GM19240 (cell line): ENCODE data around the gene AUH.
"Not testable (repeated sequence)": the region's sequence is repeated elsewhere in the genome, so short reads cannot be mapped to it uniquely, and the experiment has no call there.

Experiments used
- DNase-seq: peaks from one replicate; pipeline ENCODE4 v3.0.0; 2011; ENCODE audit warnings: low spot score; ENCODE audit not compliant: insufficient read length

AUH gene

GRCh38 chr9:91378695-91379127 lies 17.0 kb upstream of the AUH start:
- no peak for DNase-seq

GRCh38 chr9:91378054-91378453 lies 16.3 kb upstream of the AUH start:
- not testable (repeated sequence) for DNase-seq

- no peak for DNase-seq
Observed at GRCh38 chr9:91376239-91376638, 14.5 kb upstream of the AUH start.

GRCh38 chr9:91374939-91375338 lies 13.2 kb upstream of the AUH start:
- DNase-seq, result no peak

- DNase-seq, result no peak
Observed at GRCh38 chr9:91371894-91372293, 10.2 kb upstream of the AUH start.

GRCh38 chr9:91370006-91370405 lies 8.3 kb upstream of the AUH start:
- DNase-seq, result not testable (repeated sequence)

GRCh38 chr9:91364702-91365101 lies 3.0 kb upstream of the AUH start:
- no peak for DNase-seq

GRCh38 chr9:91364005-91364404 lies 2.3 kb upstream of the AUH start:
- no peak for DNase-seq

- no peak for DNase-seq
Observed at GRCh38 chr9:91362051-91362611, 413 bp upstream of the AUH start.

- DNase-seq, result no peak
Observed at GRCh38 chr9:91360551-91361290, 997 bp downstream of the AUH start.

GRCh38 chr9:91359734-91360470 lies 1.8 kb downstream of the AUH start:
- DNase-seq, result no peak

GRCh38 chr9:91359083-91359482 lies 2.6 kb downstream of the AUH start:
- DNase-seq, result no peak

GRCh38 chr9:91354881-91355280 lies 6.8 kb downstream of the AUH start:
- DNase-seq, result no peak

- DNase-seq, result no peak
Observed at GRCh38 chr9:91349115-91349555, 12.6 kb downstream of the AUH start.

- no peak for DNase-seq
Observed at GRCh38 chr9:91348191-91348807, 13.4 kb downstream of the AUH start.

GRCh38 chr9:91347377-91347776 lies 14.3 kb downstream of the AUH start:
- no peak for DNase-seq

GRCh38 chr9:91346644-91347043 lies 15.1 kb downstream of the AUH start:
- DNase-seq, result no peak

GRCh38 chr9:91345978-91346377 lies 15.7 kb downstream of the AUH start:
- no peak for DNase-seq

- DNase-seq, result no peak
Observed at GRCh38 chr9:91342575-91342974, 19.1 kb downstream of the AUH start.

GRCh38 chr9:91341749-91342148 lies 20.0 kb downstream of the AUH start:
- DNase-seq, result no peak

- no peak for DNase-seq
Observed at GRCh38 chr9:91341258-91341746, 20.4 kb downstream of the AUH start.
